ENCODE results near the gene CPNE5.
"Not testable (repeated sequence)": the region's sequence is repeated elsewhere in the genome, so short reads cannot be mapped to it uniquely, and the experiment has no call there.

Gene CPNE5

GRCh38 chr6:36728289-36729160 is 110.7 kb downstream of the CPNE5 start:
- no peak for DNase-seq (ENCODE audit: low read depth in 1 of 2, low spot score in 1 of 2)

DNA sequence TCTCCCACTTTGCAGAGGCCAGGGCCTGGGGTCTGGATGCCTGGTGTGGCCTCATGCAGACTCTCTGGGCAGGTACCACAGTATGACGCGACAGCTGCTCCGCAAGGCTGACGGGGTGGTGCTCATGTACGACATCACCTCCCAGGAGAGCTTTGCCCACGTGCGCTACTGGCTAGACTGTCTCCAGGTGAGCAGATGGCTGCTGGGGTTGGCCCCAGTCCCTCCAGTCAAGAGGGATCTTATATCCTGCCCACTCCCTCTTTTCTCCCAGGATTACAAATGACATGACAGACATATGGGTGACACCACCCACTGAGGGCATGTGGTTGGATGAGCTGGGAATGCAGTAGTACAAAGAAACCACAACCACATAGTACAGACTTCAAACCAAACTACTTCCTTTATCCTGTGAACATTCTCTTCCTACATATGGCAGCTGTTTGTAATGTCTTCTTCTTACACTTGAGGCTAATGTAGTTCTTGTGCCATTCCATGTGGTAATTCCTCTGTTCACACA is 111.7 kb downstream of the CPNE5 start:
- DNase-seq (ENCODE audit: low read depth in 1 of 2, low spot score in 1 of 2): no peak

GRCh38 chr6:36725581-36725980 is 113.7 kb downstream of the CPNE5 start:
- DNase-seq (ENCODE audit: low read depth in 1 of 2, low spot score in 1 of 2): no peak

DNA sequence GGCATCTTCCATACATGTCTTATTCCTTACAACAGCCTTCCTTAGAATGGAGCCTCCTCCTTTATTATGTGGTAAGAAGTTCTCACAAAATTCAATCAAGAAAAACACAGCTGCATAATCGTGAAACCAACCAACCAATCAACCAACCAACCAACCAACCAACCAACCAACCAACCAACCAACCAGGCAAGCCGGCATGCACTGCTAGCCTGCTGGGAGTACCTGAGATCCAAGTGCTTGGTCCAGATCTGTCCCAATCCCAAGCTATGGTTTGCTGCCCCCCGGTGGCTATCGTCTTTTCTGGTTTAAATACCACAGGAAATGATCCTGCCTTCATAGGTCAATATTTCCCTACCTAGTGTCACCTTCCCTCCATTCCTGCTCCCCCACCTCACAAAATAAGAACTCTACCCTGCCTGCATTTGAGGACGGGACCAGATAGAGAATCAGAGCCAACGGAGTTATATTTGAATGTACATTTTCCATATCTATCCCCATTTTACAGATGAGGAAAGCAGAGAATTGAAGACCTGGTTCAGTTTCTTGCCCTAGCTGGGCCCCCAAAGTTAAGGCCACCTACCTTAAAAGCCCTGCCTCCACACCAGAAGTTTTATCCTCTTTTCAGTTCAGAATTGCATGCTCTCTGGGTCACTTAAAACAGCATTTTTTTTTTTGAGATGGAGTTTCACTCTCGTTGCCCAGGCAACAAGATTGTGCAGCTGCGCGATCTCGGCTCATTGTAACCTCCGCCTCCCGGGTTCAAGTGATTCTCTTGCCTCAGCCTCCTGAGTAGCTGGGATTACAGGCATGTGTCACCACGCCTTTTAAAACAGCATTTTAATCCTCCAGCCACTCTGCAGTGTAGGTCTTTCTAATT is 114.5 kb downstream of the CPNE5 start:
- DNase-seq (ENCODE audit: low read depth in 1 of 2, low spot score in 1 of 2): no peak

- not testable (repeated sequence) for DNase-seq (ENCODE audit: low read depth in 1 of 2, low spot score in 1 of 2)
Observed at GRCh38 chr6:36723992-36724391, 115.3 kb downstream of the CPNE5 start.

DNA sequence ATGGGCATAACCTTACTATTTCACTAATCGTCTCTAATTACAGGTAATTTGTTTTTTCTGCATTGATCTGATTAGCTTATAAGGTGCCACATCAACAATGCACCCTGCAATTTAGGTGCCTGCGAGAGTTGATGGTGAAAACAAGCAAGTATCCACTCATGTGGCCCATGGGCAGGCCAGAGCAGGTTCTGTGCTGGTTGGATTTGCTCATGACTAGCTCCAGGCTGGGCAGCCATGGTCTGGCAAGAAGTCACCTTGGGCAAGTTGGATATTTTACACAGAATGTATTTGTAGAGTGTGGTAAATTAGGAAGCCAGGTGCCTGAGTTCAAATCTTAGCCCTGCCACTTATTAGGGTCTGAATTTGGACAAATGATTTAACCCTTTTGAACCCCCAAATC is 116.4 kb downstream of the CPNE5 start:
- no peak for DNase-seq (ENCODE audit: low read depth in 1 of 2, low spot score in 1 of 2)

DNA sequence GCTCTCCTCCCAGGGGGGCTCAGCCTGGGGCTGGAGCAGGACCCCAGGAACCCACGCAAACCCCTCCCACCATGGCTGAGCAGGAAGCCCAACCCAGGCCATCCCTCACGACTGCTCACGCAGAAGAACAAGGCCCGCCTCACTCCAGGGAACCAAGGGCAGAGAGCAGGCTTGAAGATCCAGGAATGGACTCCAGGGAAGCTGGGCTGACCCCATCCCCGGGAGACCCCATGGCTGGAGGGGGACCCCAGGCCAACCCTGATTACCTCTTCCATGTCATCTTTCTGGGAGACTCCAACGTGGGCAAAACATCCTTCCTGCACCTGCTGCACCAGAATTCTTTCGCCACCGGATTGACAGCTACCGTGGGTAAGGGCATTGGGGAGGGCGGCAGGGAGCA is 116.9 kb downstream of the CPNE5 start:
- DNase-seq (ENCODE audit: low read depth in 1 of 2, low spot score in 1 of 2): no peak

GRCh38 chr6:36721369-36722140 is 117.7 kb downstream of the CPNE5 start:
- DNase-seq (ENCODE audit: low read depth in 1 of 2, low spot score in 1 of 2): no peak

- no peak for DNase-seq (ENCODE audit: low read depth in 1 of 2, low spot score in 1 of 2)
Observed at GRCh38 chr6:36720251-36721141, 118.7 kb downstream of the CPNE5 start.

DNA sequence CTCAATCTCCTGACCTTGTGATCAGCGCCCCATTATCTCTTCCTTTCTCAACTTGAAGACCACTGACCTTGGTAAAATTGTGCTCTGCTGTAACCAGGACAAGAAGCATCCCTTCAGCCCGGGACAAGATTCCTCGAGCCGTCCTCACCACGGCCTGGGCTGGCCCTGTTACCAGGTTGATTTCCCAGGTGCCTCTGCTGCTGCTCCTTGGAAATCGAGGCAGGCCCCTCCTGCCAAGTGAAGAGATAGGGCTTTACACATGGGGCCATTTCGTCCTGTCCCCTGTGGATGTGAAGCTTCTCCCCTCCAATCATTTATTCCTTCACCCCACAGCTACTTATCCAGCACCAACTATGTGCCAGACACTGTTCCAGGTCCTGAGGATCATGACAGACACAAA is 120.1 kb downstream of the CPNE5 start:
- no peak for DNase-seq (ENCODE audit: low read depth in 1 of 2, low spot score in 1 of 2)

DNA sequence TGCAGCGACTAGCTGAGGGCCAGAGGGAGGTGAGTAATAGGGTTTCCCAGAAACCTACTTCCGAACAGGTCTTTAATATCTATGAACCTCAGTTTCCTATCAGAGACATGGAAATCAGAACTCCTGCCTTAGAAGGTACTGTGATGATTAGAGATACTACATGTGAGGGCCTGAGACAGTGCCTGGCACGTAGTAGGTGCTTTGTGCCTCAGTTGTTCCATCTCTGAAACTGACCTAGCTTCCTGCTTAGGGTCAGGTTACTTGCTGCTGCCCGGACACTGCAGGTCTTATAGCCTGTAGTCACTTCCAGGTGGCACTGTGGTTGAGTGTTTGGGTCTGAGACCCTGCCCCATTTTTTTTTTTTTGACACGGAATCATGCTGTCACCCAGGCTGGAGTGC is 120.7 kb downstream of the CPNE5 start:
- no peak for DNase-seq (ENCODE audit: low read depth in 1 of 2, low spot score in 1 of 2)

GRCh38 chr6:36717871-36718540 is 121.2 kb downstream of the CPNE5 start:
- no peak for DNase-seq (ENCODE audit: low read depth in 1 of 2, low spot score in 1 of 2)

GRCh38 chr6:36717231-36717825 is 121.9 kb downstream of the CPNE5 start:
- no peak for DNase-seq (ENCODE audit: low read depth in 1 of 2, low spot score in 1 of 2)

DNA sequence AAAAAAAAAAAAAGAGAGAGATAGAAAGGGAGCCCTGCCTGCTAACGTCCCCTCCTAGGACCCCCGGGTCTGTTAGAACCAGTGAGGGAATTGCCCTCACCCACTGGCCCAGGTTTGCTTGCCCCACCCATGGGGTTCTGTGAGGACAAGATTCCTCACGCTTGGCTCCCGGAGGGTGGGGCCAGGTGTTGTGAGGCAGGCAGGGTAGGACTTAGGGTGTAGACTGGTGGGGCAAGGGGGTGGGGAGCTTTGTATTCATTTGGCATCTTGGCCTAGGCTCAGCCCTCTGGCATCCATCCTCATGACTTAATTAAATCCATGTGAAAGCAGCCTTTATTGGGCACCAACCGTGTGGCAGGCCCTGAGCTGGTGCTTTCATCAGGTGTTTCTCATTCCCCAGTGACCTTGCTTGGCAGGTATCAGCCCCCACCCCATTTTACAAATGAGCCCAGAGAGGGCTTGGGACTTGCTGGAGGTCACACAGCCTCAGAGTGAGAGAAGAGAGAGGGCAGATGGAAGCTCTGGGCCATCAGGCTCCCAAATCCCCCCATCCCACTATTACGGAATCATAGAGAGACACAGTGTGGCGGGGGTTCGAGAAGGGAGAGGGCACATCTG is 122.7 kb downstream of the CPNE5 start:
- DNase-seq (ENCODE audit: low read depth in 1 of 2, low spot score in 1 of 2): no peak

- no peak for DNase-seq (ENCODE audit: low read depth in 1 of 2, low spot score in 1 of 2)
Observed at GRCh38 chr6:36715469-36715868, 123.8 kb downstream of the CPNE5 start.

DNA sequence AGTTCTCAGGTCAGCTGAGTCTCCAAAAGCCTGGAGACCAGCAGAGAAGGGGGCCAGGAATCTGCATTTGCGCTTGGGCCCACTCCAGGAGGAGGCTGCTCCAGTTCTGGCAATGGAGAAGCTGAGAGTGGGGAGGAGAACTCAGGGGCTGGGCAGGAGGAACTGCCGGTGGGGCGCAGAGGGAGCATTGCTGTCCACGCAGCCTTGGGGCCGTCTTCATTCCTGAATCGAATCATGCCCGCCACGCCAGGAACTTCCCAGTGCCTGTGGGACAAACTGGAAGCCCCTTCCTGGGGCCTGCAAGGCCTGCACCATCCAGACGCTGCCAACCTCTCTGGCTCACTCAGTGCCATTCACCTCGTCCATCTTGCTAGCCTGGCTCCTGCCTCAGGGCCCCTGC is 124.7 kb downstream of the CPNE5 start:
- DNase-seq (ENCODE audit: low read depth in 1 of 2, low spot score in 1 of 2): no peak

- no peak for DNase-seq (ENCODE audit: low read depth in 1 of 2, low spot score in 1 of 2)
Observed at GRCh38 chr6:36713846-36714245, 125.4 kb downstream of the CPNE5 start.

- no peak for DNase-seq (ENCODE audit: low read depth in 1 of 2, low spot score in 1 of 2)
Observed at GRCh38 chr6:36712816-36713215, 126.4 kb downstream of the CPNE5 start.

DNA sequence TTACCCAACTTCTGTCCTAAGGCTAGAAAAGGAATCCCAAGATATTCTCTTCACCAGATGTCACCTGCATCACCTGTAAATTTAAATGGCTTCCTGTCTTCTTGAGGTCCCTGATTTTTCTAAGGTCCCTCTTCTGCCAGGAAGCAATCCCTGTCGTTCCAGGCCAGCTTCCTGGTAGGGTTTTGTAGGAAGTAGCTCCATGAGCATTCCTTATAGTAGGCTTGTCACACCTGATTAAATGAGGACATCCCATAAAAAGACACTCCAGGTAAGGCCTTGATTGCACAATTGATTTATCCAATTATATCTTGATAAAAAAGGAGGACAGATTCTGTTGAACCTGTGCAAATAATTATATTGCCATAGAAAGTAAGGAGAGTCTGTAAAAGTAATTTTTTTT is 132.9 kb downstream of the CPNE5 start:
- DNase-seq (ENCODE audit: low read depth in 1 of 2, low spot score in 1 of 2): no peak
